Endothelial cell of umbilical vein (primary cell): Measurements from ENCODE around the gene MBNL2. TPM values are rescaled to one million over a fixed set of nuclear protein-coding genes. Genes with fewer than 3 reads are reported as not detected.
A peak's percentile ranks its signal among the peaks of the same experiment; 100 is the strongest.

Experiments
- BruUV-seq: library from RNA; stranded (reverse); fragments of 400-500 nt; replicated peaks from 2 replicates; lab custom pipeline; 2021; lab: Mats Ljungman, UMichigan
- CTCF ChIA-PET: fragments of 300-600, 350-600 bp; sonication (Branson Sonifier 250); formaldehyde crosslinking; loops from one replicate; lab custom pipeline; 2021; ENCODE audit warnings: antibody characterized with exemption, inconsistent platforms; lab: Charles Lee
- POLR2A ChIA-PET: fragments of 300-600, 350-600 bp; sonication (Branson Sonifier 250); formaldehyde crosslinking; loops from one replicate; lab custom pipeline; 2021; ENCODE audit warnings: antibody characterized with exemption, inconsistent platforms; lab: Charles Lee
- DNase-seq: peaks from one replicate; pipeline ENCODE4 v3.0.0-alpha.2; 2011; ENCODE audit warnings: low read depth, low spot score
- FAIRE-seq: peaks from 2 replicates; lab custom pipeline; 2011; peaks lifted over from hg19 to GRCh38; lab: Jason Lieb, UNC
- H2AFZ ChIP-seq: 2 replicates; pipeline ENCODE4 v1.6.0; 2012; ENCODE audit warnings: low read depth, low read length, control low read depth, inconsistent platforms
- H3K27ac ChIP-seq: 2 replicates; pipeline ENCODE4 v1.5.1; 2011; ENCODE audit warnings: low read depth, mild to moderate bottlenecking, control low read depth, low read length, moderate library complexity; ENCODE audit not compliant: insufficient read depth
- H3K27me3 ChIP-seq, 2 experiments: 2 replicates each; pipeline versions ENCODE4 v1.6.0 to v1.6.1; 2011; ENCODE audit warnings: low read length in 2 of 2, mixed read lengths in 1 of 2; ENCODE audit not compliant: control insufficient read depth in 2 of 2, insufficient read depth in 2 of 2
- H3K36me3 ChIP-seq, 2 experiments: 2 replicates in 1 of 2; 3 replicates in 1 of 2; pipeline ENCODE4 v1.5.1; 2011; ENCODE audit warnings: low read length in 2 of 2, mild to moderate bottlenecking in 1 of 2, moderate library complexity in 1 of 2; ENCODE audit not compliant: control insufficient read depth in 2 of 2, insufficient read depth in 2 of 2; ENCODE audit errors: extremely low read depth in 1 of 2
- H3K4me1 ChIP-seq: 3 replicates; pipeline ENCODE4 v1.5.1; 2011; ENCODE audit warnings: mild to moderate bottlenecking, low read length; ENCODE audit not compliant: control insufficient read depth, insufficient read depth; ENCODE audit errors: extremely low read depth
- H3K4me2 ChIP-seq: 2 replicates; pipeline ENCODE4 v1.6.1; 2011; ENCODE audit warnings: low read length, control low read depth, mixed read lengths; ENCODE audit not compliant: insufficient read depth
- H3K4me3 ChIP-seq, 3 experiments: fragments of 200-600 bp in 1 of 3; sonication (generic), shearing (Covaris generic) in 1 of 3; replicated peaks in 1 of 3; 2 replicates each; pipeline ENCODE4 v1.5.1; 2011 to 2016; ENCODE audit warnings: control low read depth in 3 of 3, low read length in 3 of 3, mild to moderate bottlenecking in 2 of 3, inconsistent platforms in 1 of 3, low read depth in 1 of 3, moderate library complexity in 1 of 3; ENCODE audit not compliant: insufficient read depth in 1 of 3
- H3K79me2 ChIP-seq: 2 replicates; pipeline ENCODE4 v1.6.0; 2012; ENCODE audit warnings: low read length, inconsistent platforms; ENCODE audit not compliant: control insufficient read depth, insufficient read depth
- H3K9ac ChIP-seq: replicated peaks from 2 replicates; pipeline ENCODE3; 2011; ENCODE audit warnings: low read length, control low read depth; ENCODE audit not compliant: insufficient read depth; ENCODE audit errors: extremely low read depth
- H3K9me1 ChIP-seq: replicated peaks from 3 replicates; pipeline ENCODE4 v1.6.0; 2011; ENCODE audit warnings: mild to moderate bottlenecking, low read length; ENCODE audit not compliant: control insufficient read depth, insufficient read depth; ENCODE audit errors: extremely low read depth
- H3K9me3 ChIP-seq: replicated peaks from 2 replicates; pipeline ENCODE4 v1.5.1; 2012; ENCODE audit warnings: low read length, inconsistent platforms; ENCODE audit not compliant: control insufficient read depth, insufficient read depth
- H4K20me1 ChIP-seq: replicated peaks from 2 replicates; pipeline ENCODE3; 2011; ENCODE audit warnings: mild to moderate bottlenecking, low read length; ENCODE audit not compliant: control insufficient read depth, insufficient read depth; ENCODE audit errors: extremely low read depth
- EZH2 ChIP-seq: IDR thresholded peaks from 2 replicates; pipeline ENCODE4 v1.6.1; 2012; ENCODE audit warnings: borderline replicate concordance, low read depth, mild to moderate bottlenecking, moderate library complexity, low read length, inconsistent platforms; ENCODE audit not compliant: severe bottlenecking
- FOS ChIP-seq: IDR thresholded peaks from 2 replicates; pipeline ENCODE4 v1.6.1; 2011; ENCODE audit warnings: mild to moderate bottlenecking, low read length, moderate library complexity, borderline replicate concordance; ENCODE audit not compliant: insufficient read depth
- GATA2 ChIP-seq: IDR thresholded peaks from 2 replicates; pipeline ENCODE4 v1.7.0; 2011; ENCODE audit warnings: low read depth, mild to moderate bottlenecking, moderate library complexity, mixed read lengths, low read length; ENCODE audit not compliant: insufficient read length, insufficient read depth
- JUN ChIP-seq: IDR thresholded peaks from 2 replicates; pipeline ENCODE4 v1.6.1; 2011; ENCODE audit warnings: borderline replicate concordance, low read depth; ENCODE audit not compliant: insufficient read length, insufficient read depth
- MAX ChIP-seq: IDR thresholded peaks from 2 replicates; pipeline ENCODE4 v1.6.1; 2011; ENCODE audit not compliant: insufficient read depth, insufficient read length
- MYC ChIP-seq: IDR thresholded peaks from one replicate; pipeline ENCODE4 v1.6.1; 2011; ENCODE audit warnings: mild to moderate bottlenecking, low read depth, low read length
- POLR2A ChIP-seq: IDR thresholded peaks from 2 replicates; pipeline ENCODE4 v1.6.1; 2012; ENCODE audit warnings: low read depth, mild to moderate bottlenecking, control low read depth, low read length
- POLR2AphosphoS5 ChIP-seq: IDR thresholded peaks from 2 replicates; pipeline ENCODE4 v1.6.1; 2012; ENCODE audit warnings: low read depth, mild to moderate bottlenecking, control low read depth, low read length, moderate library complexity; ENCODE audit not compliant: insufficient read depth
- dilution Hi-C: fragments of 300-500 bp; cut with MboI; formaldehyde crosslinking; loops from one replicate; pipeline ENCODE4 v1.15.0; 2019; ENCODE audit warnings: low sequenced_read_pairs; ENCODE audit not compliant: extremely low pct_ligation_motif_present
- intact Hi-C: fragments of 100-400 bp; cut with micrococcal nuclease; formaldehyde crosslinking; loops from one replicate; pipeline ENCODE4 v1.10.0; 2022
- polyA plus RNA-seq, 4 experiments: library from polyadenylated mRNA; depleted of rRNA in 3 of 4; stranded (reverse) in 3 of 4; unstranded in 1 of 4; fragments of >200 nt; gene quantifications; 2 replicates each; pipeline versions ENCODE4 v1.2.1 to v1.2.3, GENCODE V29; 2011 to 2012; ENCODE audit warnings: missing spikeins in 1 of 4
- total RNA-seq: library from RNA; stranded (reverse); gene quantifications from 2 replicates; pipeline ENCODE4 v1.2.3, GENCODE V29; 2021
- TF ChIP-seq, protein P1 (sequence below), 2 donors: IDR thresholded peaks; 1 replicate in 1 of 2; 2 replicates in 1 of 2; pipeline ENCODE4 v1.5.1; 2011; ENCODE audit warnings: low read length in 2 of 2, mild to moderate bottlenecking in 2 of 2, moderate library complexity in 2 of 2, control low read depth in 1 of 2, inconsistent platforms in 1 of 2, low read depth in 1 of 2; ENCODE audit not compliant: insufficient read depth in 1 of 2; ENCODE audit errors: extremely low read depth in 1 of 2

The MBNL2 gene
- total and polyA plus RNA-seq, 2 donors (not counting 3 experiments of a cell fraction or from before 2014, with no cell fraction given): 32.9 to 76.5 TPM

GRCh38 chr13:97194479-97194878, 27.7 kb upstream of the MBNL2 start:
- Histone ChIP-seq H3K27me3 (no peaks in the 10 kb centered on the region), H3K4me3 (no peak overlapping the region), H4K20me1 (no peaks in the 10 kb centered on the region), H3K27ac (peak overlapping the region; percentile 28), H3K9me1 (no peaks in the 10 kb centered on the region), H3K9ac (no peak overlapping the region), H2AFZ (no peak overlapping the region), H3K9me3 (no peaks in the 10 kb centered on the region), H3K4me1 (peaks cover 26% of the 10 kb centered on the region), H3K79me2 (no peaks in the 10 kb centered on the region), H3K36me3 (no peaks in the 10 kb centered on the region), H3K4me2 (peak overlapping the region; percentile 12)
- DNase-seq (peak; percentile 90), FAIRE-seq (peak; percentile 89)
- ChIA-PET POLR2A (no interaction called here), CTCF (no interaction called here)
- dilution Hi-C loops: no loop called here
- intact Hi-C loops: loop anchor here (1.0 to 2.0 kb wide), 2 partner anchors 54 to 79 kb away; no protein-coding TSS in a partner anchor
- TF ChIP-seq FOS (peak; percentile 73), MAX (no peak), POLR2AphosphoS5 (peak; percentile 91), GATA2 (peak; percentile 94), EZH2 (no peak), JUN (peak; percentile 79), POLR2A (no peak), MYC (no peak)
- TF ChIP-seq, protein P1, sequence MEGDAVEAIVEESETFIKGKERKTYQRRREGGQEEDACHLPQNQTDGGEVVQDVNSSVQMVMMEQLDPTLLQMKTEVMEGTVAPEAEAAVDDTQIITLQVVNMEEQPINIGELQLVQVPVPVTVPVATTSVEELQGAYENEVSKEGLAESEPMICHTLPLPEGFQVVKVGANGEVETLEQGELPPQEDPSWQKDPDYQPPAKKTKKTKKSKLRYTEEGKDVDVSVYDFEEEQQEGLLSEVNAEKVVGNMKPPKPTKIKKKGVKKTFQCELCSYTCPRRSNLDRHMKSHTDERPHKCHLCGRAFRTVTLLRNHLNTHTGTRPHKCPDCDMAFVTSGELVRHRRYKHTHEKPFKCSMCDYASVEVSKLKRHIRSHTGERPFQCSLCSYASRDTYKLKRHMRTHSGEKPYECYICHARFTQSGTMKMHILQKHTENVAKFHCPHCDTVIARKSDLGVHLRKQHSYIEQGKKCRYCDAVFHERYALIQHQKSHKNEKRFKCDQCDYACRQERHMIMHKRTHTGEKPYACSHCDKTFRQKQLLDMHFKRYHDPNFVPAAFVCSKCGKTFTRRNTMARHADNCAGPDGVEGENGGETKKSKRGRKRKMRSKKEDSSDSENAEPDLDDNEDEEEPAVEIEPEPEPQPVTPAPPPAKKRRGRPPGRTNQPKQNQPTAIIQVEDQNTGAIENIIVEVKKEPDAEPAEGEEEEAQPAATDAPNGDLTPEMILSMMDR (IDR thresholded peaks at IDR 0.05; ENCODE audit: extremely low read depth in 1 of 2, insufficient read depth in 1 of 2, low read depth in 1 of 2, low read length in 2 of 2): no peak
- BruUV-seq: no TSS peak
